Loucy (cell line): ENCODE results near the gene ANKRD6.

Experiments used
- H2AFZ ChIP-seq: fragments of 200-600 bp; sonication (generic); 2 replicates; pipeline ENCODE4 v1.6.0; 2016; ENCODE audit warnings: antibody characterized with exemption, mild to moderate bottlenecking, low read length, moderate library complexity
- H3F3A ChIP-seq: fragments of 200-600 bp; 2 replicates; pipeline ENCODE4 v1.6.0; 2016; ENCODE audit warnings: antibody characterized with exemption, low read depth, mild to moderate bottlenecking
- H3K27me3 ChIP-seq: fragments of 200-600 bp; sonication (generic); 2 replicates; pipeline ENCODE4 v1.6.1; 2014; ENCODE audit warnings: low read length, mild to moderate bottlenecking; ENCODE audit not compliant: insufficient read depth, poor library complexity, severe bottlenecking
- H3K36me3 ChIP-seq: fragments of 200-600 bp; sonication (generic); 2 replicates; pipeline ENCODE4 v1.6.1; 2016; ENCODE audit warnings: low read length; ENCODE audit not compliant: insufficient read depth
- H3K4me1 ChIP-seq: fragments of 200-600 bp; sonication (generic); 2 replicates; pipeline ENCODE4 v1.5.1; 2014; ENCODE audit warnings: low read length, mild to moderate bottlenecking; ENCODE audit not compliant: insufficient read depth, poor library complexity, severe bottlenecking
- H3K4me2 ChIP-seq: fragments of 200-600 bp; sonication (generic); 2 replicates; pipeline ENCODE4 v1.6.0; 2014; ENCODE audit warnings: antibody characterized with exemption, low read length, low read depth, mild to moderate bottlenecking; ENCODE audit not compliant: poor library complexity, severe bottlenecking
- H3K4me3 ChIP-seq: fragments of 200-600 bp; sonication (generic); 2 replicates; pipeline ENCODE4 v1.5.1; 2014; ENCODE audit warnings: low read length, mild to moderate bottlenecking, mixed read lengths; ENCODE audit not compliant: poor library complexity, severe bottlenecking
- H3K79me2 ChIP-seq: fragments of 200-600 bp; sonication (generic); 2 replicates; pipeline ENCODE4 v1.6.1; 2014; ENCODE audit warnings: low read length; ENCODE audit not compliant: insufficient read depth
- H3K9ac ChIP-seq: fragments of 200-600 bp; sonication (generic); 2 replicates; pipeline ENCODE4 v1.6.0; 2014; ENCODE audit warnings: mild to moderate bottlenecking, low read depth, low read length, moderate library complexity; ENCODE audit not compliant: poor library complexity, severe bottlenecking
- H3K9me2 ChIP-seq: fragments of 200-600 bp; sonication (generic); replicated peaks from 2 replicates; pipeline ENCODE4 v1.6.1; 2016; ENCODE audit warnings: low read depth, low read length, mixed read lengths
- H3K9me3 ChIP-seq: fragments of 200-600 bp; sonication (generic); 2 replicates; pipeline ENCODE4 v1.6.1; 2014; ENCODE audit warnings: mild to moderate bottlenecking, antibody characterized with exemption, low read length, low read depth; ENCODE audit not compliant: insufficient read depth
- H4K20me1 ChIP-seq: fragments of 200-600 bp; sonication (generic); 2 replicates; pipeline ENCODE4 v1.6.0; 2014; ENCODE audit warnings: antibody characterized with exemption, low read length, mild to moderate bottlenecking; ENCODE audit not compliant: insufficient read depth, poor library complexity, severe bottlenecking
- CTCF ChIP-seq: fragments of 200-600 bp; sonication (generic); conservative IDR thresholded peaks from 2 replicates; pipeline ENCODE4 v1.5.1; 2014; ENCODE audit warnings: mild to moderate bottlenecking, antibody characterized with exemption, low read length
- EZH2phosphoT487 ChIP-seq: fragments of 200-600 bp; IDR thresholded peaks from 2 replicates; pipeline ENCODE4 v1.6.1; 2018; ENCODE audit warnings: antibody characterized with exemption, mild to moderate bottlenecking, moderate library complexity, borderline replicate concordance

Gene ANKRD6

DNA sequence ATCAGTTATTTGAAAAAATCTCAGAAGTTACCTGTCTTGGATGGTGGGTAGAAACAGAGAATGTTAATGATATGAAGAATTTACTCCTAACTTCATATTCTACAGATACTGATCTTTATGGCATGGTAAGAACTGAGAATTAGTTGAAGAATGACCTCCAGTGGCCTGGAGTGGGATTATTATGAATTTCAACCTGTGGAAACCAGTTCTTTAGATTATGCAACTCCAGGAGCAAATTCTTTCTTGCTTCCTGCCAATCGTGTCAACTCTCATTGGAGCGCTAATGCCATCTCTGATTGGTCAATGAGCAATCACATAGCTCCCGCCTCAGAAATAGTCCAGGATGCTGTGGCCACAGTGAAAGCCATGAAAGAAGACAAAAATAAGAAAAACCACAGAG lies 165.0 kb downstream of the ANKRD6 start:
- Histone ChIP-seq H3K27me3 (no peaks in the 10 kb centered on the region), H3K4me2 (peak overlapping the region; percentile 8), H3K36me3 (no peaks in the 10 kb centered on the region), H3K9me2 (no peaks in the 10 kb centered on the region), H3K9me3 (no peaks in the 10 kb centered on the region), H4K20me1 (no peaks in the 10 kb centered on the region), H3K4me1 (peaks cover 18% of the 10 kb centered on the region), H3K4me3 (no peak overlapping the region), H3K9ac (no peak overlapping the region), H3F3A (peaks cover 10% of the 10 kb centered on the region; the same call in 1 of the 2 replicates), H2AFZ (peak overlapping the region; percentile 32; the same call in 1 of the 2 replicates), H3K79me2 (no peaks in the 10 kb centered on the region)
- TF ChIP-seq EZH2phosphoT487 (no peak), CTCF (peak; percentile 68)

DNA sequence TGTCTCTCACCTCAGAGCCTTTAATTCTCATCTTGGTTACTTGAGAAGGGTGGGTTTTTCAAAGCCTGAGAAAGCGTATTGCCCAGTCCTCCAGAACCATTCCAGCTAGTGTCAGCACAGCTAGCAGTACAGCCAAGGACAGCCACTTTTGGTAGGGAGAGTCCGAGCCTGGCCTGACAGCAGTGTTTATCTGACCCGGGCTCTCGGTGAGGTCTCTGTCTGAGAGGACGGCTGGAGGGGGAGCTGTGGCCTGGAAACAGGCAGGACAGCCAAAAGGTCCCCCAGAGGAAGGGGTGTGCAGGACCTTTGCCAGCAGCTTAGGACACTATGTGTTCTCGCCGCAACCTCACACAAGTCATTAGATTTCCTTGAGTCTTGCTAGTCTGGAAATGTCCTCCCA lies 166.8 kb downstream of the ANKRD6 start:
- no peak for TF ChIP-seq CTCF
- TF ChIP-seq EZH2phosphoT487 = no peak
- H4K20me1 ChIP-seq = no peaks in the 10 kb centered on the region
- H3K9me3 ChIP-seq = no peaks in the 10 kb centered on the region
- no peaks in the 10 kb centered on the region for H3K9me2 ChIP-seq
- no peak overlapping the region for H3K4me2 ChIP-seq
- no peak overlapping the region for H3K9ac ChIP-seq
- no peaks in the 10 kb centered on the region for H3K27me3 ChIP-seq
- H3K4me1 ChIP-seq = peaks cover 18% of the 10 kb centered on the region
- no peak overlapping the region for H2AFZ ChIP-seq
- H3F3A ChIP-seq = peaks cover 10% of the 10 kb centered on the region; the same call in 1 of the 2 replicates
- H3K4me3 ChIP-seq = no peak overlapping the region
- H3K79me2 ChIP-seq = no peaks in the 10 kb centered on the region
- H3K36me3 ChIP-seq = no peaks in the 10 kb centered on the region

DNA sequence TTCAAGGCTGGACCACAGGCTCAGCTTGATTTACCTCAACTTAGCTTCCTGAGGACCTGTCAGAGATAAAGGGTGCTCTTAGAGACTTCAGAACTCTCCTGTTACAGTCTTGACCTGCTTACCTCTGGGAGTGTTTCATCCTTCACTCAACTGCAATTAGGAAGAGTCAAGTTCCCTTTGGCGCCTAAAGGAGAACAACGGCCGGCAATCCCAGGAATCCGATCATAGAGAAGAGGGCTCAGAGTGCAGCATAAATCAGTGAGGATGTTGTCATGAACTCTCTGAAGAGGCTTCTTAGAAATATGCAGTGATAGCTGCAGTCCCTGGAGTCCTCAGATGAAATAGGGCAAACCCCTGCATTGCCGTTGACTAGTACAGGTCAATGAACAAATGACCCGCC lies 169.2 kb downstream of the ANKRD6 start:
- peaks cover 6% of the 10 kb centered on the region; the same call in 1 of the 2 replicates for H3F3A ChIP-seq
- no peak for TF ChIP-seq CTCF
- no peak for TF ChIP-seq EZH2phosphoT487
- peaks cover 4% of the 10 kb centered on the region for H3K4me1 ChIP-seq
- H3K36me3 ChIP-seq = no peaks in the 10 kb centered on the region
- H2AFZ ChIP-seq = no peak overlapping the region
- no peaks in the 10 kb centered on the region for H4K20me1 ChIP-seq
- no peak overlapping the region for H3K4me3 ChIP-seq
- H3K79me2 ChIP-seq = no peaks in the 10 kb centered on the region
- no peak overlapping the region for H3K9ac ChIP-seq
- no peaks in the 10 kb centered on the region for H3K9me2 ChIP-seq
- H3K27me3 ChIP-seq = no peaks in the 10 kb centered on the region
- H3K4me2 ChIP-seq = no peak overlapping the region
- no peaks in the 10 kb centered on the region for H3K9me3 ChIP-seq
